ENCODE results near the gene CHSY1.

CHSY1 gene

GRCh38 chr15:101187820-101188636 is 63.8 kb downstream of the CHSY1 start:
- no peak for TF ChIP-seq ZNF274 (IDR thresholded peaks at IDR 0.05; ENCODE audit: low read depth, low read length)
- H3K4me3 ChIP-seq (ENCODE audit: low read length), result no peak overlapping the region

- H3K4me3 ChIP-seq (ENCODE audit: low read length), result no peak overlapping the region
- no peak for TF ChIP-seq ZNF274 (IDR thresholded peaks at IDR 0.05; ENCODE audit: low read depth, low read length)
These were observed 66.1 kb downstream of the CHSY1 start for GRCh38 chr15:101185770-101186169.

- no peak for TF ChIP-seq ZNF274 (IDR thresholded peaks at IDR 0.05; ENCODE audit: low read depth, low read length)
- H3K4me3 ChIP-seq (ENCODE audit: low read length), result no peak overlapping the region
These were observed 66.5 kb downstream of the CHSY1 start for GRCh38 chr15:101185336-101185735.

GRCh38 chr15:101184830-101185229 is 67.0 kb downstream of the CHSY1 start:
- TF ChIP-seq ZNF274 (IDR thresholded peaks at IDR 0.05; ENCODE audit: low read depth, low read length), result no peak
- H3K4me3 ChIP-seq (ENCODE audit: low read length), result no peak overlapping the region

- no peak overlapping the region for H3K4me3 ChIP-seq (ENCODE audit: low read length)
- TF ChIP-seq ZNF274 (IDR thresholded peaks at IDR 0.05; ENCODE audit: low read depth, low read length), result no peak
These were observed 67.9 kb downstream of the CHSY1 start for GRCh38 chr15:101183931-101184305.

- TF ChIP-seq ZNF274 (IDR thresholded peaks at IDR 0.05; ENCODE audit: low read depth, low read length), result no peak
These were observed 68.5 kb downstream of the CHSY1 start for GRCh38 chr15:101183226-101183930.

GRCh38 chr15:101182215-101182614 is 69.6 kb downstream of the CHSY1 start:
- no peak for TF ChIP-seq ZNF274 (IDR thresholded peaks at IDR 0.05; ENCODE audit: low read depth, low read length)

More at GRCh38 chr15:101183226-101183930, 68.5 kb downstream of the CHSY1 start:
- no peak overlapping the region for H3K4me3 ChIP-seq (ENCODE audit: low read length)

GRCh38 chr15:101181349-101181748 is 70.5 kb downstream of the CHSY1 start:
- H3K4me3 ChIP-seq (ENCODE audit: low read length), result no peak overlapping the region
- no peak for TF ChIP-seq ZNF274 (IDR thresholded peaks at IDR 0.05; ENCODE audit: low read depth, low read length)

More at GRCh38 chr15:101182215-101182614, 69.6 kb downstream of the CHSY1 start:
- H3K4me3 ChIP-seq (ENCODE audit: low read length), result no peak overlapping the region

GRCh38 chr15:101180620-101181307 is 71.1 kb downstream of the CHSY1 start:
- TF ChIP-seq ZNF274 (IDR thresholded peaks at IDR 0.05; ENCODE audit: low read depth, low read length), result no peak
- no peak overlapping the region for H3K4me3 ChIP-seq (ENCODE audit: low read length)

- no peak overlapping the region for H3K4me3 ChIP-seq (ENCODE audit: low read length)
- TF ChIP-seq ZNF274 (IDR thresholded peaks at IDR 0.05; ENCODE audit: low read depth, low read length), result no peak
These were observed 72.3 kb downstream of the CHSY1 start for GRCh38 chr15:101179341-101180153.

- no peak overlapping the region for H3K4me3 ChIP-seq (ENCODE audit: low read length)
- no peak for TF ChIP-seq ZNF274 (IDR thresholded peaks at IDR 0.05; ENCODE audit: low read depth, low read length)
These were observed 72.9 kb downstream of the CHSY1 start for GRCh38 chr15:101178931-101179330.

- TF ChIP-seq ZNF274 (IDR thresholded peaks at IDR 0.05; ENCODE audit: low read depth, low read length), result no peak
- H3K4me3 ChIP-seq (ENCODE audit: low read length), result no peak overlapping the region
These were observed 73.4 kb downstream of the CHSY1 start for GRCh38 chr15:101178479-101178878.

- no peak overlapping the region for H3K4me3 ChIP-seq (ENCODE audit: low read length)
- TF ChIP-seq ZNF274 (IDR thresholded peaks at IDR 0.05; ENCODE audit: low read depth, low read length), result no peak
These were observed 74.0 kb downstream of the CHSY1 start for GRCh38 chr15:101177866-101178265.

GRCh38 chr15:101176625-101177024 is 75.2 kb downstream of the CHSY1 start:
- TF ChIP-seq ZNF274 (IDR thresholded peaks at IDR 0.05; ENCODE audit: low read depth, low read length), result no peak
- no peak overlapping the region for H3K4me3 ChIP-seq (ENCODE audit: low read length)
